IMR-90 (cell line): ENCODE measurements around the gene RNFT2. TPM values are rescaled to one million over a fixed set of nuclear protein-coding genes. Genes with fewer than 3 reads are reported as not detected.

ENCODE experiments used
- ATAC-seq: fragments of 200-7000 bp; cut with Tn5 transposase; 2 replicates; pipeline ENCODE4 v1.9.1; 2020; ENCODE audit warnings: low read depth, mild to moderate bottlenecking, moderate library complexity
- BruUV-seq: library from RNA; stranded (reverse); fragments of 400-500 nt; replicated peaks from 2 replicates; lab custom pipeline; 2021; lab: Mats Ljungman, UMichigan
- CTCF ChIA-PET: fragments of 300-600 bp; formaldehyde crosslinking; extraction: SDS; loops from one replicate; lab custom pipeline; 2021; ENCODE audit warnings: antibody characterized with exemption; lab: Yijun Ruan, JAX
- POLR2A ChIA-PET: fragments of 300-600 bp; sonication (Branson Sonifier 250); formaldehyde crosslinking; loops from one replicate; lab custom pipeline; 2022; ENCODE audit warnings: antibody characterized with exemption; ENCODE audit not compliant: unreplicated experiment; lab: Charles Lee
- DNase-seq: peaks from one replicate; pipeline ENCODE4 v3.0.0; 2013
- H2AFZ ChIP-seq: replicated peaks from 2 replicates; pipeline ENCODE3; 2013; ENCODE audit warnings: low read length, mild to moderate bottlenecking; ENCODE audit not compliant: poor library complexity
- H2AK5ac ChIP-seq: 2 replicates; pipeline ENCODE4 v1.6.1; 2013; ENCODE audit warnings: low read depth, low read length, inconsistent platforms
- H2AK9ac ChIP-seq: replicated peaks from 2 replicates; pipeline ENCODE3; 2013; ENCODE audit warnings: mild to moderate bottlenecking, low read depth, low read length, moderate library complexity; ENCODE audit not compliant: poor library complexity
- H2BK120ac ChIP-seq: 2 replicates; pipeline ENCODE4 v1.6.1; 2013; ENCODE audit warnings: low read depth, low read length, inconsistent platforms
- H2BK15ac ChIP-seq: 3 replicates; pipeline ENCODE4 v1.6.1; 2013; ENCODE audit warnings: low read depth, low read length, inconsistent platforms
- H2BK20ac ChIP-seq: 2 replicates; pipeline ENCODE4 v1.6.1; 2013; ENCODE audit warnings: low read depth, mild to moderate bottlenecking, inconsistent platforms, low read length, moderate library complexity
- H2BK5ac ChIP-seq: 2 replicates; pipeline ENCODE4 v1.6.1; 2013; ENCODE audit warnings: mild to moderate bottlenecking, low read depth, low read length, inconsistent platforms; ENCODE audit not compliant: poor library complexity, severe bottlenecking
- H3K14ac ChIP-seq: replicated peaks from 2 replicates; pipeline ENCODE4 v1.6.1; 2013; ENCODE audit warnings: low read depth, low read length, inconsistent platforms
- H3K18ac ChIP-seq: 2 replicates; pipeline ENCODE4 v1.6.1; 2013; ENCODE audit warnings: low read depth, low read length, control low read depth
- H3K23ac ChIP-seq: 2 replicates; pipeline ENCODE4 v1.6.1; 2013; ENCODE audit warnings: low read depth, low read length, inconsistent platforms
- H3K27ac ChIP-seq: 2 replicates; pipeline ENCODE4 v1.5.1; 2013; ENCODE audit warnings: mild to moderate bottlenecking, control low read depth, low read length; ENCODE audit not compliant: insufficient read depth
- H3K27me3 ChIP-seq: 2 replicates; pipeline ENCODE4 v1.6.1; 2013; ENCODE audit warnings: low read length; ENCODE audit not compliant: control insufficient read depth, insufficient read depth
- H3K36me3 ChIP-seq: 2 replicates; pipeline ENCODE4 v1.6.1; 2013; ENCODE audit warnings: low read length, mixed read lengths; ENCODE audit not compliant: control insufficient read depth, insufficient read depth
- H3K4ac ChIP-seq: 2 replicates; pipeline ENCODE4 v1.6.1; 2013; ENCODE audit warnings: low read depth, low read length, inconsistent platforms
- H3K4me1 ChIP-seq: 2 replicates; pipeline ENCODE4 v1.6.1; 2013; ENCODE audit warnings: low read length, mixed read lengths; ENCODE audit not compliant: control insufficient read depth, insufficient read depth
- H3K4me2 ChIP-seq: 2 replicates; pipeline ENCODE4 v1.6.1; 2013; ENCODE audit warnings: low read depth, mild to moderate bottlenecking, control low read depth, low read length, moderate library complexity
- H3K4me3 ChIP-seq: 2 replicates; pipeline ENCODE4 v1.5.1; 2013; ENCODE audit warnings: low read depth, mild to moderate bottlenecking, control low read depth, low read length, moderate library complexity; ENCODE audit not compliant: insufficient read depth
- H3K56ac ChIP-seq: 2 replicates; pipeline ENCODE4 v1.6.1; 2013; ENCODE audit warnings: low read length, inconsistent platforms; ENCODE audit not compliant: insufficient read depth; ENCODE audit errors: extremely low read depth
- H3K79me1 ChIP-seq, 2 experiments: 2 replicates each; pipeline ENCODE4 v1.6.1; 2013; ENCODE audit warnings: low read length in 2 of 2, inconsistent platforms in 1 of 2, low read depth in 1 of 2
- H3K9ac ChIP-seq: 2 replicates; pipeline ENCODE4 v1.6.1; 2013; ENCODE audit warnings: low read depth, low read length, control low read depth
- H3K9me1 ChIP-seq: 2 replicates; pipeline ENCODE4 v1.6.1; 2013; ENCODE audit warnings: low read length, inconsistent platforms; ENCODE audit not compliant: insufficient read depth
- H3K9me3 ChIP-seq: 2 replicates; pipeline ENCODE4 v1.6.1; 2013; ENCODE audit warnings: low read length; ENCODE audit not compliant: control insufficient read depth, insufficient read depth
- H4K20me1 ChIP-seq: 2 replicates; pipeline ENCODE4 v1.6.1; 2013; ENCODE audit warnings: low read length, inconsistent platforms; ENCODE audit not compliant: insufficient read depth
- H4K5ac ChIP-seq: 2 replicates; pipeline ENCODE4 v1.6.1; 2013; ENCODE audit warnings: mild to moderate bottlenecking, low read depth, low read length, control low read depth
- H4K8ac ChIP-seq, 2 experiments: 2 replicates each; pipeline ENCODE4 v1.6.1; 2013; ENCODE audit warnings: low read depth in 2 of 2, low read length in 2 of 2, control low read depth in 1 of 2, inconsistent platforms in 1 of 2
- H4K91ac ChIP-seq: 2 replicates; pipeline ENCODE4 v1.6.1; 2013; ENCODE audit warnings: low read depth, low read length, inconsistent platforms; ENCODE audit not compliant: insufficient read depth
- BHLHE40 ChIP-seq: fragments of 150-350 bp; IDR thresholded peaks from 2 replicates; pipeline ENCODE4 v1.6.1; 2016; ENCODE audit warnings: mild to moderate bottlenecking, low read depth, low read length
- CEBPB ChIP-seq: IDR thresholded peaks from 2 replicates; pipeline ENCODE4 v1.6.1; 2012; ENCODE audit warnings: low read depth, low read length, improper control_type of control experiment
- CTCF ChIP-seq: conservative IDR thresholded peaks from 2 replicates; pipeline ENCODE4 v1.5.1; 2012; ENCODE audit warnings: mild to moderate bottlenecking, low read depth, low read length, improper control_type of control experiment
- ELK1 ChIP-seq: fragments of 150-350 bp; IDR thresholded peaks from 2 replicates; pipeline ENCODE4 v1.6.1; 2016; ENCODE audit warnings: low read depth, mild to moderate bottlenecking, low read length, moderate library complexity, borderline replicate concordance
- FOS ChIP-seq: fragments of 150-350 bp; IDR thresholded peaks from 2 replicates; pipeline ENCODE4 v1.6.1; 2016; ENCODE audit warnings: low read depth, low read length
- MAZ ChIP-seq: IDR thresholded peaks from 2 replicates; pipeline ENCODE4 v1.6.1; 2012; ENCODE audit warnings: low read depth, mild to moderate bottlenecking, low read length, improper control_type of control experiment, moderate library complexity, borderline replicate concordance
- MXI1 ChIP-seq: IDR thresholded peaks from 2 replicates; pipeline ENCODE4 v1.6.1; 2012; ENCODE audit warnings: low read depth, mild to moderate bottlenecking, low read length, moderate library complexity, borderline replicate concordance
- NFE2L2 ChIP-seq: fragments of 150-350 bp; IDR thresholded peaks from 2 replicates; pipeline ENCODE4 v1.6.1; 2016; ENCODE audit warnings: low read depth, mild to moderate bottlenecking, low read length
- POLR2A ChIP-seq: IDR thresholded peaks from 2 replicates; pipeline ENCODE4 v1.6.1; 2012; ENCODE audit warnings: mild to moderate bottlenecking, low read depth, low read length
- RAD21 ChIP-seq: IDR thresholded peaks from 2 replicates; pipeline ENCODE4 v1.6.1; 2012; ENCODE audit warnings: low read length, improper control_type of control experiment
- RFX5 ChIP-seq: IDR thresholded peaks from 2 replicates; pipeline ENCODE4 v1.8.0; 2012; ENCODE audit warnings: low read depth, mild to moderate bottlenecking, low read length, moderate library complexity
- SMC3 ChIP-seq: fragments of 150-350 bp; IDR thresholded peaks from 2 replicates; pipeline ENCODE4 v1.6.1; 2016; ENCODE audit warnings: low read depth, mild to moderate bottlenecking, antibody characterized with exemption, low read length, moderate library complexity
- USF2 ChIP-seq: fragments of 150-350 bp; IDR thresholded peaks from 2 replicates; pipeline ENCODE4 v1.6.1; 2017; ENCODE audit warnings: mild to moderate bottlenecking, antibody characterized with exemption, low read length, low read depth
- WGBS, 2 experiments: methylation state at CpG; one replicate each; pipeline versions ENCODE4 v1.1.5 to v1.1.7; 2013; ENCODE audit warnings: missing lambda C conversion rate in 2 of 2; ENCODE audit not compliant: insufficient read length in 1 of 2; ENCODE audit errors: extremely low coverage in 2 of 2; 5-methylcytosine and 5-hydroxymethylcytosine counted together
- dilution Hi-C: fragments of 300-500 bp; cut with HindIII; formaldehyde crosslinking; loops from one replicate; pipeline ENCODE4 v1.14.3; 2018; ENCODE audit warnings: low sequenced_read_pairs; ENCODE audit not compliant: unreplicated experiment
- in situ Hi-C: fragments of 300-500 bp; cut with MboI; formaldehyde crosslinking; loops from 3 replicates; pipeline ENCODE4 v1.14.3; 2019; ENCODE audit warnings: low sequenced_read_pairs, inconsistent platforms, mixed read lengths
- intact Hi-C: fragments of 100-400 bp; cut with micrococcal nuclease; formaldehyde crosslinking; loops from 2 replicates; pipeline ENCODE4 v1.10.0; 2022
- polyA plus RNA-seq, 3 experiments: library from polyadenylated mRNA; depleted of rRNA; stranded (reverse); fragments of >200 nt; gene quantifications; 2 replicates each; pipeline ENCODE4 v1.2.3, GENCODE V29; 2012; ENCODE audit warnings: low replicate concordance in 1 of 3
- total RNA-seq: library from RNA; depleted of rRNA; stranded (reverse); fragments of >200 nt; gene quantifications from 2 replicates; pipeline ENCODE4 v1.2.3, GENCODE V29; 2012

The RNFT2 gene
- total and polyA plus RNA-seq, 2 of the 4 experiments (the other 2 are of a cell fraction) = 1.6 to 2.3 TPM

- TF ChIP-seq MXI1 (no peak), RFX5 (no peak)
Measured at GRCh38 chr12:116694653-116695463, 43.3 kb upstream of the RNFT2 start (continued).

GRCh38 chr12:116695464-116695725, 42.7 kb upstream of the RNFT2 start:
- no peaks in the 10 kb centered on the region for H3K36me3 ChIP-seq
- no peak overlapping the region for H2BK20ac ChIP-seq
- H4K5ac ChIP-seq = no peak overlapping the region
- no peak for ATAC-seq
- H2BK120ac ChIP-seq = no peak overlapping the region
- no peak overlapping the region for H4K91ac ChIP-seq
- H2AFZ ChIP-seq = no peak overlapping the region
- in situ Hi-C loops = loop anchor here (10.0 kb wide), 1 partner anchor 701 kb away; no protein-coding TSS in a partner anchor
- dilution Hi-C loops = no loop called here
- no peak overlapping the region for H3K4ac ChIP-seq
- H3K79me1 ChIP-seq = no peaks in the 10 kb centered on the region
- ChIA-PET POLR2A (no interaction called here), CTCF (no interaction called here)
- H3K4me3 ChIP-seq = no peak overlapping the region
- no peak overlapping the region for H3K23ac ChIP-seq
- DNase-seq = no peak
- H3K9me3 ChIP-seq = no peaks in the 10 kb centered on the region; the same call in 1 of the 2 replicates
- H3K56ac ChIP-seq = no peak overlapping the region
- H3K4me1 ChIP-seq = no peaks in the 10 kb centered on the region; the same call in 1 of the 2 replicates
- no peak overlapping the region for H3K27ac ChIP-seq
- intact Hi-C loops = no loop called here
- peaks cover 4% of the 10 kb centered on the region; the same call in 1 of the 2 replicates for H3K9me1 ChIP-seq
- no peak overlapping the region for H3K4me2 ChIP-seq
- no peak overlapping the region for H3K9ac ChIP-seq
- no peak overlapping the region for H3K18ac ChIP-seq
- no CpG with 5 or more reads among the region's 3 CpGs for WGBS, 2 experiments
- BruUV-seq = no TSS peak
- no peaks in the 10 kb centered on the region for H4K20me1 ChIP-seq
- peaks cover 59% of the 10 kb centered on the region for H3K27me3 ChIP-seq
- H3K14ac ChIP-seq = no peak overlapping the region
- H2AK9ac ChIP-seq = no peak overlapping the region
- H4K8ac ChIP-seq = no peak overlapping the region
- no peak overlapping the region for H2BK5ac ChIP-seq
- H2BK15ac ChIP-seq = no peak overlapping the region
- no peak overlapping the region for H2AK5ac ChIP-seq
- TF ChIP-seq CTCF (no peak), CEBPB (no peak), FOS (no peak), RFX5 (no peak), MAZ (no peak), SMC3 (no peak), MXI1 (no peak), POLR2A (no peak), BHLHE40 (no peak), RAD21 (no peak), NFE2L2 (no peak), ELK1 (no peak), USF2 (no peak)
